OCI-LY1 (cell line): ENCODE results near the gene CEP162.

Experiments used
- H2AFZ ChIP-seq: fragments of 200-600 bp; sonication (generic), shearing (Covaris generic); 2 replicates; pipeline ENCODE4 v1.6.0; 2014; ENCODE audit warnings: antibody characterized with exemption, mild to moderate bottlenecking, low read length
- H3F3A ChIP-seq: fragments of 200-600 bp; sonication (generic), shearing (Covaris generic); 2 replicates; pipeline ENCODE4 v1.6.0; 2014; ENCODE audit warnings: mild to moderate bottlenecking, antibody characterized with exemption, low read length, moderate library complexity; ENCODE audit not compliant: insufficient read depth
- H3K27ac ChIP-seq: fragments of 200-600 bp; sonication (generic); 2 replicates; pipeline ENCODE4 v1.5.1; 2014; ENCODE audit warnings: low read length, mixed run types, mild to moderate bottlenecking, low read depth; ENCODE audit not compliant: poor library complexity, severe bottlenecking
- H3K27me3 ChIP-seq: fragments of 200-600 bp; sonication (generic); 2 replicates; pipeline ENCODE4 v1.6.0; 2014; ENCODE audit warnings: antibody characterized with exemption, mild to moderate bottlenecking, low read length, moderate library complexity; ENCODE audit not compliant: insufficient read depth
- H3K36me3 ChIP-seq: fragments of 200-600 bp; sonication (generic); 2 replicates; pipeline ENCODE4 v1.6.1; 2014; ENCODE audit warnings: mild to moderate bottlenecking, antibody characterized with exemption, low read length, moderate library complexity, mixed read lengths; ENCODE audit not compliant: insufficient read depth
- H3K4me1 ChIP-seq: fragments of 200-600 bp; sonication (generic); 2 replicates; pipeline ENCODE4 v1.5.1; 2014; ENCODE audit warnings: mild to moderate bottlenecking, low read length, moderate library complexity; ENCODE audit not compliant: insufficient read depth, severe bottlenecking
- H3K4me2 ChIP-seq: fragments of 200-600 bp; sonication (generic), shearing (Covaris generic); 2 replicates; pipeline ENCODE4 v1.6.1; 2014; ENCODE audit warnings: low read length
- H3K4me3 ChIP-seq: fragments of 200-600 bp; sonication (generic); 2 replicates; pipeline ENCODE4 v1.5.1; 2014; ENCODE audit warnings: low read length, low read depth, mild to moderate bottlenecking, mixed read lengths; ENCODE audit not compliant: poor library complexity, severe bottlenecking
- H3K79me2 ChIP-seq: fragments of 200-600 bp; shearing (Covaris generic); 2 replicates; pipeline ENCODE4 v1.6.1; 2016; ENCODE audit warnings: mixed run types, low read length, mixed read lengths; ENCODE audit not compliant: insufficient read depth
- H3K9ac ChIP-seq: fragments of 200-600 bp; sonication (generic), shearing (Covaris generic); 2 replicates; pipeline ENCODE4 v1.6.1; 2014; ENCODE audit warnings: mild to moderate bottlenecking, low read length, mixed read lengths
- H3K9me2 ChIP-seq: fragments of 200-600 bp; sonication (generic), shearing (Covaris generic); 2 replicates; pipeline ENCODE4 v1.6.1; 2014; ENCODE audit warnings: low read depth, mild to moderate bottlenecking, low read length, mixed read lengths
- H3K9me3 ChIP-seq: fragments of 200-600 bp; shearing (Covaris generic); 2 replicates; pipeline ENCODE4 v1.6.1; 2014; ENCODE audit warnings: low read length, mixed read lengths
- H4K20me1 ChIP-seq: fragments of 200-600 bp; sonication (generic), shearing (Covaris generic); 2 replicates; pipeline ENCODE4 v1.6.0; 2016; ENCODE audit warnings: mild to moderate bottlenecking, low read length; ENCODE audit not compliant: insufficient read depth
- EZH2 ChIP-seq: fragments of 200-600 bp; sonication (generic), shearing (Covaris generic); IDR thresholded peaks from 2 replicates; pipeline ENCODE4 v1.8.0; 2017; ENCODE audit warnings: borderline replicate concordance, mixed run types, mild to moderate bottlenecking, antibody characterized with exemption, low read length, moderate library complexity, mixed read lengths
- TF ChIP-seq, protein P1 (sequence below): fragments of 200-600 bp; sonication (generic), shearing (Covaris generic); IDR thresholded peaks from 2 replicates; pipeline ENCODE4 v1.5.1; 2017; ENCODE audit warnings: mild to moderate bottlenecking, antibody characterized with exemption, low read length, moderate library complexity, mixed read lengths

The CEP162 gene, protein sequence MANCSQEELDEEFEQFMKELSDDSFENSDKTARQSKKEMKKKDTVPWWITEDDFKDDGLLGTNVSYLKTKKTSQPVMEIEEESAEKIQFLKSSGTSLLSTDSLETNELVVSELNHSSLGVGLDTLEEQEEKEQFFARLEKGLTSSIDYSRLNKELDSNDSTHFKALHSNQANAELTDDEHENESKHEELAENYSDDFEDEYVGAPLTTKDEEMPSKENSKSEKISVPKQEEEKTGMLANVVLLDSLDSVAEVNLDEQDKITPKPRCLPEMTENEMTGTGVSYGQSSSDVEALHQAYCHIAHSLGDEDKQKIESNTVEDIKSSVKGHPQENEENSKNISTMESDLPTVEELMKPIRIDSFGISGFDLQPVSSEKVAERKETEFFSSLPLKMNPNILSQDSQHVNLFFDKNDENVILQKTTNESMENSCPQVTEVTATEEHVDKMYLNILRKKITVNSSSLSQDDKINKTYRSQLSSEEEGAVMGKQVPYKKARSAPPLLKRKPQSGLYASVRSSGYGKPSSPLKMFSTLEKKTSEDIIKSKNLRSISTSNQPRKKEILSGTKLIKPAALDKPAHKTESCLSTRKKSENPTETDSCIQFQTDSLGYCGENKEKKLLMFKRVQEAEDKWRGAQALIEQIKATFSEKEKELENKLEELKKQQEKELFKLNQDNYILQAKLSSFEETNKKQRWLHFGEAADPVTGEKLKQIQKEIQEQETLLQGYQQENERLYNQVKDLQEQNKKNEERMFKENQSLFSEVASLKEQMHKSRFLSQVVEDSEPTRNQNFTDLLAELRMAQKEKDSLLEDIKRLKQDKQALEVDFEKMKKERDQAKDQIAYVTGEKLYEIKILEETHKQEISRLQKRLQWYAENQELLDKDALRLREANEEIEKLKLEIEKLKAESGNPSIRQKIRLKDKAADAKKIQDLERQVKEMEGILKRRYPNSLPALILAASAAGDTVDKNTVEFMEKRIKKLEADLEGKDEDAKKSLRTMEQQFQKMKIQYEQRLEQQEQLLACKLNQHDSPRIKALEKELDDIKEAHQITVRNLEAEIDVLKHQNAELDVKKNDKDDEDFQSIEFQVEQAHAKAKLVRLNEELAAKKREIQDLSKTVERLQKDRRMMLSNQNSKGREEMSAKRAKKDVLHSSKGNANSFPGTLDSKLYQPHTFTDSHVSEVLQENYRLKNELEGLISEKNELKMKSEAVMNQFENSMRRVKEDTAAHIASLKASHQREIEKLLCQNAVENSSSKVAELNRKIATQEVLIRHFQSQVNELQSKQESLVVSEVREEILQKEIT (N-terminal part only)

GRCh38 chr6:84227434-84228197, at the start of gene CEP162:
Gene CEP162, minus strand, starts transcription at chr6:84227643. Its CDS starts 1,250 bp downstream, at chr6:84226393.
- peaks cover 23% of the 10 kb centered on the region for H3K4me1 ChIP-seq
- no peaks in the 10 kb centered on the region for H3K9me3 ChIP-seq
- peak within 1 kb of the TSS; percentile 66 for H3K4me2 ChIP-seq
- H3K27me3 ChIP-seq, result no peaks in the 10 kb centered on the region
- no peaks in the 10 kb centered on the region for H3K79me2 ChIP-seq
- H3K9me2 ChIP-seq, result no peaks in the 10 kb centered on the region
- no peaks in the 10 kb centered on the region for H4K20me1 ChIP-seq
- H3K36me3 ChIP-seq, result no peaks in the 10 kb centered on the region
- H3K9ac ChIP-seq, result peak within 1 kb of the TSS; percentile 63
- peak within 1 kb of the TSS; percentile 72 for H3K4me3 ChIP-seq
- no peak within 1 kb of the TSS for H3K27ac ChIP-seq
- TF ChIP-seq EZH2, result no peak
- TF ChIP-seq, protein P1, sequence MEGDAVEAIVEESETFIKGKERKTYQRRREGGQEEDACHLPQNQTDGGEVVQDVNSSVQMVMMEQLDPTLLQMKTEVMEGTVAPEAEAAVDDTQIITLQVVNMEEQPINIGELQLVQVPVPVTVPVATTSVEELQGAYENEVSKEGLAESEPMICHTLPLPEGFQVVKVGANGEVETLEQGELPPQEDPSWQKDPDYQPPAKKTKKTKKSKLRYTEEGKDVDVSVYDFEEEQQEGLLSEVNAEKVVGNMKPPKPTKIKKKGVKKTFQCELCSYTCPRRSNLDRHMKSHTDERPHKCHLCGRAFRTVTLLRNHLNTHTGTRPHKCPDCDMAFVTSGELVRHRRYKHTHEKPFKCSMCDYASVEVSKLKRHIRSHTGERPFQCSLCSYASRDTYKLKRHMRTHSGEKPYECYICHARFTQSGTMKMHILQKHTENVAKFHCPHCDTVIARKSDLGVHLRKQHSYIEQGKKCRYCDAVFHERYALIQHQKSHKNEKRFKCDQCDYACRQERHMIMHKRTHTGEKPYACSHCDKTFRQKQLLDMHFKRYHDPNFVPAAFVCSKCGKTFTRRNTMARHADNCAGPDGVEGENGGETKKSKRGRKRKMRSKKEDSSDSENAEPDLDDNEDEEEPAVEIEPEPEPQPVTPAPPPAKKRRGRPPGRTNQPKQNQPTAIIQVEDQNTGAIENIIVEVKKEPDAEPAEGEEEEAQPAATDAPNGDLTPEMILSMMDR, result peak; percentile 88
- no peaks in the 10 kb centered on the region for H3F3A ChIP-seq
- H2AFZ ChIP-seq, result peak within 1 kb of the TSS; percentile 99

DNA sequence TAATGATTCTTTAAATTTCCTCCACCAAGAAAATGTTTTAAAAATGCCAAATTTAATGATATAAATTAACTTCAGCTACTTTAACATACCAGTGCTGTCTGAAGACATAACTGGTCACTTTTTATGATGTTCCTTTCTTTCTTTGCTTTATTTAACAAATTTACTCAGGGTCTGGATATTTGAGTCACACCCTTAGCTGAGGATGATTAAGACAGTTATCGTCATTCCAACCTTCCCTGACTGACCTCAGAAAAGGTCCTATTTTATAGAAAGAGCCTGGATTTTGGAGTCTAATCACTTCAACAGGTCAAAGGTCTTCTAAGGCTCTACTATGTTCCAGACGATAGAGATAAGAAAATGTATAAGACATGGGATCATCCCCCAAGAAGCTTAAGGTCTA, 47.4 kb upstream of the CEP162 start:
- Histone ChIP-seq H3K79me2 (no peaks in the 10 kb centered on the region), H2AFZ (no peak overlapping the region), H3K4me3 (no peak overlapping the region), H3K9me2 (no peaks in the 10 kb centered on the region), H3K9ac (no peak overlapping the region), H3K27ac (no peak overlapping the region), H3K36me3 (no peaks in the 10 kb centered on the region), H3K27me3 (no peaks in the 10 kb centered on the region), H3F3A (no peaks in the 10 kb centered on the region), H3K4me2 (no peak overlapping the region), H4K20me1 (no peaks in the 10 kb centered on the region), H3K9me3 (no peaks in the 10 kb centered on the region), H3K4me1 (no peaks in the 10 kb centered on the region)
- no peak for TF ChIP-seq EZH2
- TF ChIP-seq, protein P1, result no peak
